Superior temporal gyrus (tissue), 1 donor: ENCODE results near the gene ASTE1.
"Not testable (repeated sequence)": the region's sequence is repeated elsewhere in the genome, so short reads cannot be mapped to it uniquely, and the experiment has no call there.

Experiments used
- DNase-seq: peaks from one replicate; pipeline ENCODE4 v3.0.0-alpha.2; 2016; ENCODE audit errors: extremely low spot score

ASTE1 gene

DNA sequence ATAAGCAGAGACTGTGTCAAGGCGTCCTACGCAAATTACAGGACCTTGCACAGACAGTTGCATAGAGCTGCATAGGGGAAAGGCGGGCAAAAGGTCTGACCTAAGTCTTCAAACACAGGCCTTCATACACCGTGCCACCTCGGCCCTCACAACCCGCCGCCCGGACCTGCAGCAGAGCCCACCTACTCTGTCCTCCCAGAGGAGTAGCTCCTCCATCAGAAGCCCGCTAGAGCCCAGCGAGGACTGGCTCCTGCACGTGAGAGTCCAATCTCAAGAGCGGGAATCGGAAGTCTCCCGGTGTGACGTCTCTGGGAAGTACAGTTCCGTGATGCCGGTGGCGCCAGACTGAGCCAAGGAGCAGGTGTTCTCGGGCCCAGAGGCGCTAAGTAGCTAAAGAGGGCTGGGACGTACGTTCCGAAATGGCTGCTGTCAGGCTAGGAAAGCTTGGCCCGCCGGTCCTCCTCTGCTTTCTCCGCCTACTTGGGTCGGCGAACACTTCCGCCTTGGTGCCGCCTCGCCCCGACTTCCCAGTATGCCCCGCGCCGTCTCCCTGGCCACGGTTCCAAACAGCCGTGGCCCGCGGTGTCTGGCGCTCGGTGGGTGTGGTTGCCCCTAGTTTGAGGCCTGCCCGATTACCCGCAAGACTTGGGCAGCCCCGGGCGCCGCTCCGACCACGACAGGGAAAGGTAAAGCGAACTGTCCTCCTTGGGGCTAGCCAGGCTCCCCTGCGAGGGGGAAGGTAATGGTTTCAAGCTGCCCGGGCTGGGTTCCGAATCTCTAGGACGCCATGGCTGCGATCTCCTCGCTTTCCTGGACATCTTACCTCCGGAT is at the start of gene ASTE1, which contains the start of gene NEK11:
TSS of gene ASTE1 (minus strand) at position 505 of the 831 bp plus-strand sequence. CDS start 1,519 bp downstream, outside the sequence.
TSS of gene NEK11 (plus strand) at position 557 of the 831 bp plus-strand sequence. CDS start 2,832 bp downstream, outside the sequence.
- DNase-seq, result peak; percentile 84

DNA sequence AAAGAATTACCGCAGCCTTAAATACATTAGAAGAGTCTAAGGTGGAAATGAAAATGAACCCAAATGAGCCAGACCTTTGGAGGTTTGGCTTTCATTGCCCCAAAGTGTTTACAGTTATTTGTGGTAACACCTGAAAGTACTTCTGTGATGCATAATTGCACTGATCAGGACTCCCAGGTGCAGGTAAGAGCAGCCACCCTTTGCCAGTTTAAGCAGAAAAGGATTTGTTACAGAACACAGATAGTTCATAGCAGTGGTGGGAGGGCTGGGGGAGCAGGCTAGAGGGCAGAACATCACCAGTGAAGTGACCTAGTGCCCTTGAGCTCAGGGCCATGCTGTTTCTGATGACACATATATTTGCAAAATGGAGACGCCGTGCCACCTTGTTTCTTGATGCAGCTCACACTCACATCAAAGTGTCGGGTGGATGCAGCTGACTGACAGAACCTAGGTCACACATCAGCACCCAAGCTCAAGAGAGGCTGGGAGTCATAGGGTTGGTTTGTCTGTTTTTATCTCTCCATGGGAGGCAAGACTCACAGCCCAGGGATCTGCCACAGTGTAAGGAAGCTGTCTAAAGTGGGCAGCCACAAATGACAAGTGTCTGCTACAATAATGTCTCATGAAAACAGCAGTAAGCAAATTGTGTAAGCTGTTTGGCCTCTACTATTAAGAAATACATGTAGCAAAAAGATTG is 49.2 kb upstream of the ASTE1 start:
- no peak for DNase-seq

GRCh38 chr3:131072845-131073244 is 46.2 kb upstream of the ASTE1 start:
- no peak for DNase-seq

- DNase-seq, result no peak
These were observed 45.5 kb upstream of the ASTE1 start for GRCh38 chr3:131072099-131072559.

GRCh38 chr3:131067983-131068382 is 41.4 kb upstream of the ASTE1 start:
- DNase-seq, result no peak

DNA sequence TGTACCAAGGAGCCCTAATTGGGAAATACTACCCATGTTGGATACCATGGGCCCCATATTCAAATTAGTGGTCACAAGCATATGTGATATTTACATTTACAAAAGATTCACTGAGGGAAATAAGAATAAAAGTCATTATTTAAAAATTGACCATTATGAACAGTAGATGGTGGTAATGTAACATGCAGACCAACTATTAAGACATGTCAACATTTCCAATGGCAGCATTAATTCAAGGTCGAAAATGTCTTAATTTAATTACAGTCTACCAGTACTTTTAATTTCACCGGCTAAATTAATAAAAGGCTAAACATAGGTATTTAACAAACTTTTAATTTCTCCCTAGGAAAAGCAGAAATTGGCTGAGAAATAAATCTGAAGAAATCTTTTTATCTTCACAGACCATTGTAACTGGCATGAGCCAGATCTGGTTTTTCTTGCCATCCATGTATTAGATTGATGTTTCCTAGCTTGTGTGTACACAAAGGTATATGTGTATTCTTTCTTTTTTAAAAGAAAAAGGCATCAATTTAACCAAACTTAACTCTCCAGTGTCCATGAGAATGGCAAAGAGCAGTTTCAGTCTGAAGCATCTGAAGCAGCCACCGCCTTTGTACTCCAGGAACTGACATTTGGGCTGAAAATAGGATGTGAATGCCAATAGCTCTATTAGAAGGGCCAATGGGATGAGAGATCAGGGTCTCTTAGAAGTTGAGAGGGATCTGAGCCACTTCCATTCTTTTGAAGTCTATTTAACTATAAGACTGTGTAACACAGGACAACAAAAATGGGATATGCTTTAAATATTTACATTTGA is 26.6 kb upstream of the ASTE1 start:
- peak; percentile 70 for DNase-seq

DNA sequence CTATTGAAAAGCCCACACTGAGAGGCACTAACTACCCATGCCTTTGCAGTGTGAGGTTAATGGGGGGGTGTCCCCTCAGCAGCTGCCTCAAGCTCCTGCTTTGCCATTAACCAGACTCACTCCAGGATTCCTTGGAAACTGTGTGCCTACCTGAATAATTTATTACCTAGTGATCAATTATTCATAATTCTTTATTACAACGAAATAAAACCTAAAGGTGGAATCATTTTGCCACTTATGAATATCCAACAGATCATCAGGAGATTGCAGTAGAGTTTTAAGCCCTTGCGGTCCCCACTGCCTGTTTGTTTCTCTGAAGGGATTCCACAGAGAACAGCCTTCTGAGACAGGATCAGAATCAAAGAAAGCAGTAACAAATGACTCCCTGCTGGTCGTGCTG is 23.4 kb upstream of the ASTE1 start:
- DNase-seq, result no peak

GRCh38 chr3:131048030-131048429 is 21.4 kb upstream of the ASTE1 start:
- DNase-seq, result no peak

DNA sequence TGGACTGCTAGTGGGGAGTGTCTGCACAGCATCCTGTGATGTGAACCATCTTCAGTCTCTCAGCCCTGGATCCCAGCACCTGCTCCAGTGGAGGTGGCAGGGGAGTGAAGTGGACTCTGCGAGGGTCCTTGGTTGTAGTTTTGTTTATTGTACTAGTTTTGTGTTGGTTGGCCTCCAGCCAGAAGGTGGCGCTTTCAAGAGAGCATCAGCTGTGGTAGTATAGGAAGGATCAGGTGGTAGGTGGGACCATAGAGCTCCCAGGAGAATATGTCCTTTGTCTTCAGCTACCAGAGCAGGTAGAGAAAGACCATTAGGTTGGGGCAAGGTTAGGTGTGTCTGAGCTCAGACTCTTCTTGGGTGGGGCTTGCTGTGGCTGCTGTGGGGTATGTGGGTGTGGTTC is 21.0 kb upstream of the ASTE1 start:
- no peak for DNase-seq

GRCh38 chr3:131042271-131042985 is 15.8 kb upstream of the ASTE1 start:
- DNase-seq, result not testable (repeated sequence)

DNA sequence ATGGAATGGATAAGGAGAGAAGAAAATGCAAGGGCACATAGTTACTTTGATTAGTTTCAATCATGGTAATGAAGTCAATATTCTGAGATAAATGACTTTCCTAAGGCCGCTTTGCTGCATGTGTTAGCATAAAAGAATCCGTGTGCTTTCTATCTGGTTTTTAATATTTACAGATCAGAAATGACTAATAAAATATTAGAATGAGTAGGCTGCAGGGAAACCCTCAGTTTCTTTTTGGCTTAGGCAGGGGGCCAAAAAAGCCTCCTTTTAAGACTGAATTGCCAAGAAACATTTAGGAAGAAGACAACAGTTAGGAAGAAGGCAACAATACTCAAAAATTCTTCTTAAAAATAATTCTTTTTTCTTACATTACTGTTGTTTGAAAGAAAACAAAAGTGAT is 11.7 kb upstream of the ASTE1 start:
- no peak for DNase-seq

- DNase-seq, result no peak
These were observed 10.4 kb upstream of the ASTE1 start for GRCh38 chr3:131036986-131037385.

DNA sequence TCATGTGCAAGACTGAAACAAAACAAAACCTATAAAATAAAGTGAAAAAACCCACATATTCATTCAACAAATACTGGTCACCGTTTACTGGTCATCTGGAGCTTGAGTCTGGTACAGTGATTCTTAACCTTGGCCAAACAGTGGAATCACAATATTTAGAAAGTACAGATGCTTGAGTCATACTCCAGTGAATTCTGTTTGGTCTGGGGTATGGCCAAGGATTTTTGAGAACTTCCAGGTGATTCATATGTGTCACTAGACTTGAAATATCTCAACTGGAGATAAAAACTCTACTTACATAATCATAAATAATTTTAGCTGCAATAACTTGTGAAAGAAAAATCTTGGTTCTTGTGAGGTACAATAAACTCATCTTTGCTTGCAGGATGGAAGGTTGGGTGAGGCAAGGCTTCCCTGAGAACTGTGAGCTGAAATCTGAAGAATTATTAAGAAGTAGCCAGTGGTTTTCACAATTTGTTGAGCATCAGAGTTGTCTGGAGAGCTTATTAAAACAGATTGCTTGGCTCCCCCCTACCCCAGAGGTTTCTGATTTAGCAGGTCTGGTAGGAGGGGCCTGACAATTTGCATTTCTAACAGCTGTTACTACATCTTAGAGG is 9.7 kb upstream of the ASTE1 start:
- no peak for DNase-seq

DNA sequence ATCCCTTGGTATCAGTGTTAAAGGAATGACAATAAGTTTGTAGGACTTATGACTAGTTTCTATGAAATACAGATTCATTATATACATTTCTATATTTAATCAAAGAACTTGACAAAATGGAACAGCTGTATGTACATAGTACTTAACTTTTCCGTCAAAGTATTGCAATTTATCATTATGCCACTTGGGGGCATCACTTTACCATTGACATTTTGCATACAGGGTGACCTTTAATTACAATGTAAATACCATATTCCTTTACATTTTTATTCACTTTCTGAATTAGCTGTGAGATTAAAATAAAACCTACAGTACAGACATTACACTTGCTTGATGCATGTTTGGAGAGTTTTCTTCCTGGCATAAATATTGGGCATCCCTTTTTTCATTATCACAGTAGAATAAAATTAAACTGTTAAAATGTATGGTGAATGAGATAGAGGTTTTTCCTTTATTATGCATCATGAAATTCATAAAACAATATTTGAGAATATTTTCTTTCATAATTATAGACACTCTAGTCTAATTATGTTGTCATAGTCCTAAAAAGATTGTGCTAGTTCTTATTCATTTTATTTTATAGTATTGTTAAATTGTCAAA is 7.0 kb upstream of the ASTE1 start:
- DNase-seq, result peak; percentile 84

GRCh38 chr3:131031660-131032059 is 5.0 kb upstream of the ASTE1 start:
- no peak for DNase-seq

DNA sequence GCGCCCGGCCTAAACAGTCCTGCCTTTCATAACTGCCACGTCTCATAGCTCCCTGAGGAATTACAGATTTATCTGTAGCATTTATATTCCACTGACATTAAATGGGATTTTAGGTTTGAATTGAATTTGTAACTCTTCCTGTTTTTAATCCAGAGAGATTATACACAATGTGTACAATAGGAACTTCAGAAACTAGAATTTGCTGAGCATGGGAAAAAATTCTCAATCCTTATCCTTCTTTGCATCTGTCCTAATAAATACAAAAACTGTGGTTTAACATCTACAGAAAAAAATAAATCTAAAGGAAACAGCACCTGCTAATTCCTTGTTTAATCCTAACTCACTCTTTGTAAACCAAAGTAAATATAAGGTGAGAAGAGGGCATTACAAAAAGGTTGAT is 2.2 kb upstream of the ASTE1 start:
- no peak for DNase-seq

GRCh38 chr3:131025539-131025938 is 1.1 kb downstream of the ASTE1 start:
- DNase-seq, result no peak

DNA sequence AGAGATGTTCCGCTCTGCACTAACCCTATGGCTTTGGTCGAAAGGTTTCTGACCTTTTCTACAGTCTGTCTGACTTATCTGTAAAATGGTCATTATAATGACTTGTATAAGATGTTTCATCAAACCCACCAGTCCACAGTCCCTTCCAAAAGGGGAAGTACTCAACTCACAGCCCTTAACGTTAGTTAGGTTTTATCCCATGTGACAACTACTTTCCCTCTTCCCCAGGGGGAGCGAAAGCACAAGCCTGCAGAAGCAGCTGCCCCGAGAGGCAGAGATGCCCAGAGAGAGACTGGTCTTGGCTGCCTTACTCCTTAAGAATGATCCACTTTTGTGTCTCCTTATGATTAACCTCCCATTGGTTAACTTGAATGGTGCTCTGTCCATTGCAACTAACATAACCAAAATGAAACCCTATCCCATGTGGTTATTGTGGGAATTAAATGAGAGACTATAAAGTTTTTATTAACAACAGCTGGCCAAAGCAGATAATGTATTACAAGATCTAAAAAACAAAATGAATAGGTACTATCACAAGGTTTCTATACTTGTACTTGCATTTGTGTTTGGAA is 6.4 kb downstream of the ASTE1 start:
- DNase-seq, result no peak

- no peak for DNase-seq
These were observed 7.7 kb downstream of the ASTE1 start for GRCh38 chr3:131018970-131019369.

DNA sequence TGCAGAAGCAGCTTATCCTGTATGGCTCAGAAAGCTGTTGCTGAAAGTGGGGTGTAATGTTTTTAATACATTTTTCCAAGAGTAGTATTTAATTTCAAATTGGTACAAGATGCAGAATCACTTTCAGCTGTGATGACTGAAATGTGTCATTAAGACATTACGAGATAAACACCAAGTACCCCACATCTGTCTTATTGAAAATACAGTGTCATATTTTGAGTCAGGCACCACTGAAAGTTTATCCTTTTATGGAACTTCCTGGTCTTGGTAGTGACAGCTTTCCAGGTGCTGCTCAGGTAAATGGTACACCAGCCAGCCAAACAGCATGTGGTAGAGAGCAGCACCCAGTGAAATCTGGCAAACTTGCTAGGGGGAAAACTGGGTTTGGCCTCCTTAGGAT is 16.9 kb downstream of the ASTE1 start:
- no peak for DNase-seq
